ENCODE measurements around the gene GLDN.

Gene GLDN

DNA sequence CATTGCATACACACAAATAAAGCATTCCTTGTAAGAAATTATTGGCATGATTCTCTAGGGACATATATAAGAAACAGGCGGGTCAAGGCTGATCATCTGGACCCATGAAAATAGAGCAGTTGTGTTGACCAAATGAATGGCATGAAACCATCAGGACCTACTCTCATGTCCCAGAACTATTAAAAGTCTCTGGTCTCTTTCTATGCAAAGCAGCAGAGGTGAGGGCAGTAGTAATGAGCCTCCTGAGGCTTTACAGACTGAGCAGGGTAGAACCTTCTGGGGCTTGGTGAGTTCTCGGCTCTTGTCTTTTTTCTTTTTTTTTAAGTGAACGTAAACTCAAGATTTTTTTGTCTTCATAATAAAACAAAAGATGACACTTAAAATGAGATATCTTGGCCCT lies 9.3 kb downstream of the GLDN start:
- no peaks in the 10 kb centered on the region for H3K36me3 ChIP-seq (ENCODE audit: insufficient read depth)
- H3K4me2 ChIP-seq = no peak overlapping the region
- TF ChIP-seq, protein P1, sequence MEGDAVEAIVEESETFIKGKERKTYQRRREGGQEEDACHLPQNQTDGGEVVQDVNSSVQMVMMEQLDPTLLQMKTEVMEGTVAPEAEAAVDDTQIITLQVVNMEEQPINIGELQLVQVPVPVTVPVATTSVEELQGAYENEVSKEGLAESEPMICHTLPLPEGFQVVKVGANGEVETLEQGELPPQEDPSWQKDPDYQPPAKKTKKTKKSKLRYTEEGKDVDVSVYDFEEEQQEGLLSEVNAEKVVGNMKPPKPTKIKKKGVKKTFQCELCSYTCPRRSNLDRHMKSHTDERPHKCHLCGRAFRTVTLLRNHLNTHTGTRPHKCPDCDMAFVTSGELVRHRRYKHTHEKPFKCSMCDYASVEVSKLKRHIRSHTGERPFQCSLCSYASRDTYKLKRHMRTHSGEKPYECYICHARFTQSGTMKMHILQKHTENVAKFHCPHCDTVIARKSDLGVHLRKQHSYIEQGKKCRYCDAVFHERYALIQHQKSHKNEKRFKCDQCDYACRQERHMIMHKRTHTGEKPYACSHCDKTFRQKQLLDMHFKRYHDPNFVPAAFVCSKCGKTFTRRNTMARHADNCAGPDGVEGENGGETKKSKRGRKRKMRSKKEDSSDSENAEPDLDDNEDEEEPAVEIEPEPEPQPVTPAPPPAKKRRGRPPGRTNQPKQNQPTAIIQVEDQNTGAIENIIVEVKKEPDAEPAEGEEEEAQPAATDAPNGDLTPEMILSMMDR (conservative IDR thresholded peaks at IDR 0.05; ENCODE audit: low read depth, low read length) = no peak
- H3K27ac ChIP-seq = no peak overlapping the region
- no peaks in the 10 kb centered on the region for H4K20me1 ChIP-seq (ENCODE audit: insufficient read depth)
- H3K79me2 ChIP-seq (ENCODE audit: insufficient read depth, low read depth) = no peaks in the 10 kb centered on the region
- no peak overlapping the region for H3K4me3 ChIP-seq (IDR thresholded peaks at IDR 0.05; ENCODE audit: insufficient read depth, low read depth, low read length)
- H2AFZ ChIP-seq (ENCODE audit: low read depth) = no peak overlapping the region
- no peak overlapping the region for H3K9ac ChIP-seq
- no peaks in the 10 kb centered on the region; the same call in 1 of the 2 replicates for H3K27me3 ChIP-seq (ENCODE audit: insufficient read depth, low read depth)
- peaks cover 48% of the 10 kb centered on the region for H3K4me1 ChIP-seq (ENCODE audit: low read depth, poor library complexity, severe bottlenecking)

DNA sequence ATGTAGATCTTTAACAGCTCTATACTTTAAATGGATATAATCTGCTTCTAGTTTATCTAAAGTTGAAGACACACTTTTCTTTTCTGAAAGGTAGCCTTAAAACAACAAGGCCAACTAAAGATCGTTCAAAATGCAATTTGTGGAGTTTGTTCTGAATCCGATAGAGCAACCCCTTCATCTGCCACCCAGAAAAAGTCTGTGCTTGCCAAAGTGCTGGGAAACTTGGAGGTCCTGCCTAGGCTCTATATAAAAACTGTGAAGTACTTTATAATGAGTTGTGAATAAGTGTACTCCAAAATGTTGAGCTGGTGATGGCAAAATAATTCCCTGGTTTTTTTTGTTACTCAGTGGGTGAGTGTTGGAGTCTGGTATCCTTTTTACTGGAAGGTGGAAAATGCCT lies 12.5 kb downstream of the GLDN start:
- H3K27ac ChIP-seq = no peak overlapping the region
- H3K4me1 ChIP-seq (ENCODE audit: low read depth, poor library complexity, severe bottlenecking) = peaks cover 24% of the 10 kb centered on the region
- no peak overlapping the region for H3K4me3 ChIP-seq (IDR thresholded peaks at IDR 0.05; ENCODE audit: insufficient read depth, low read depth, low read length)
- no peaks in the 10 kb centered on the region for H4K20me1 ChIP-seq (ENCODE audit: insufficient read depth)
- H3K9ac ChIP-seq = no peak overlapping the region
- H2AFZ ChIP-seq (ENCODE audit: low read depth) = no peak overlapping the region
- no peaks in the 10 kb centered on the region for H3K36me3 ChIP-seq (ENCODE audit: insufficient read depth)
- no peak overlapping the region for H3K4me2 ChIP-seq
- TF ChIP-seq, protein P1 (conservative IDR thresholded peaks at IDR 0.05; ENCODE audit: low read depth, low read length) = no peak
- H3K79me2 ChIP-seq (ENCODE audit: insufficient read depth, low read depth) = no peaks in the 10 kb centered on the region
- no peaks in the 10 kb centered on the region; the same call in 1 of the 2 replicates for H3K27me3 ChIP-seq (ENCODE audit: insufficient read depth, low read depth)

DNA sequence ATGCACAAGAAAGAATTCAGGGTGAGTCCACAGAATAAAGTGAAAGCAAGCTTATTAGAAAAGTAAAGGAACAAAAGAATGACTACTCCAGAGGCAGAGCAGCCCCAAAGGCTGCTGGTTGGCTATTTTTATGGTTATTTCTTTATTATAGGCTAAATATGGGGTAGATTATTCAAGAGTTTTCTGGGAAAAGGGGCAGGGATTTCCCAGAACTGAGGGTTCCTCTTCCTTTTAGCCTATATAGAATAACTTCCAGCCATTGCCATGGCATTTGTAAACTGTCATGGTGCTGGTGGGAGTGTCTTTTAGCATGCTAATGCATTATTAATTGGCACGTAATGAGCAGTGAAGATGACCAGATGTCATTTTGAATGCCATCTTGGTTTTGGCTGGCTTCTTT lies 13.6 kb downstream of the GLDN start:
- TF ChIP-seq, protein P1 (conservative IDR thresholded peaks at IDR 0.05; ENCODE audit: low read depth, low read length) = no peak
- H3K36me3 ChIP-seq (ENCODE audit: insufficient read depth) = no peaks in the 10 kb centered on the region
- H2AFZ ChIP-seq (ENCODE audit: low read depth) = no peak overlapping the region
- H3K79me2 ChIP-seq (ENCODE audit: insufficient read depth, low read depth) = no peaks in the 10 kb centered on the region
- H3K27ac ChIP-seq = no peak overlapping the region
- no peaks in the 10 kb centered on the region for H4K20me1 ChIP-seq (ENCODE audit: insufficient read depth)
- peaks cover 13% of the 10 kb centered on the region for H3K4me1 ChIP-seq (ENCODE audit: low read depth, poor library complexity, severe bottlenecking)
- H3K4me2 ChIP-seq = no peak overlapping the region
- no peak overlapping the region for H3K9ac ChIP-seq
- no peak overlapping the region for H3K4me3 ChIP-seq (IDR thresholded peaks at IDR 0.05; ENCODE audit: insufficient read depth, low read depth, low read length)
- H3K27me3 ChIP-seq (ENCODE audit: insufficient read depth, low read depth) = no peaks in the 10 kb centered on the region; the same call in 1 of the 2 replicates

DNA sequence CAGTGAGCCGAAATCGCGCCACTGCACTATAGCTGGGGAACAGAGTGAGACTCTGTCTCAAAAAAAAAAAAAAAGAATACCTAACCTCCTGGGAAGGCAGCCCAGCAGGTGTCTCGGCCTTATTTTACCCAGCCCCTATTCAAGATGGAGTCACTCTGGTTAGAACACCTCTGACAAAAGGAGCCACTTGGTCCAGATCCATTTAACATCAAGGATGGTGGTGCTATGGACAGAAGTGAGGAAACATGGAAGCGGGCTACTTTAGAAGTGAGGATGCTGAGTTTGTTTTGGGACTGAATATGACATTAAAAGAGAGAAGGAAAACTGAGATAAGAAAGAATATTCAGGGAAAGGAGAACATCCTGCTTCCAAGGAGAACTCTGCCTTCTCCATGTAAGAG lies 14.7 kb downstream of the GLDN start:
- H3K4me3 ChIP-seq (IDR thresholded peaks at IDR 0.05; ENCODE audit: insufficient read depth, low read depth, low read length) = no peak overlapping the region
- no peak overlapping the region for H2AFZ ChIP-seq (ENCODE audit: low read depth)
- H3K79me2 ChIP-seq (ENCODE audit: insufficient read depth, low read depth) = no peaks in the 10 kb centered on the region
- H3K4me2 ChIP-seq = no peak overlapping the region
- no peaks in the 10 kb centered on the region for H4K20me1 ChIP-seq (ENCODE audit: insufficient read depth)
- no peaks in the 10 kb centered on the region for H3K36me3 ChIP-seq (ENCODE audit: insufficient read depth)
- no peak overlapping the region for H3K9ac ChIP-seq
- no peak overlapping the region for H3K27ac ChIP-seq
- TF ChIP-seq, protein P1 (conservative IDR thresholded peaks at IDR 0.05; ENCODE audit: low read depth, low read length) = no peak
- H3K4me1 ChIP-seq (ENCODE audit: low read depth, poor library complexity, severe bottlenecking) = peaks cover 2% of the 10 kb centered on the region
- H3K27me3 ChIP-seq (ENCODE audit: insufficient read depth, low read depth) = no peaks in the 10 kb centered on the region; the same call in 1 of the 2 replicates
